ENCODE measurements around the gene MARS1. TPM values are rescaled to one million over a fixed set of nuclear protein-coding genes. Genes with fewer than 3 reads are reported as not detected.

The MARS1 gene
- total RNA-seq, 4 donors from 2014 or later, result 55.2 to 173 (median 97.8) TPM

DNA sequence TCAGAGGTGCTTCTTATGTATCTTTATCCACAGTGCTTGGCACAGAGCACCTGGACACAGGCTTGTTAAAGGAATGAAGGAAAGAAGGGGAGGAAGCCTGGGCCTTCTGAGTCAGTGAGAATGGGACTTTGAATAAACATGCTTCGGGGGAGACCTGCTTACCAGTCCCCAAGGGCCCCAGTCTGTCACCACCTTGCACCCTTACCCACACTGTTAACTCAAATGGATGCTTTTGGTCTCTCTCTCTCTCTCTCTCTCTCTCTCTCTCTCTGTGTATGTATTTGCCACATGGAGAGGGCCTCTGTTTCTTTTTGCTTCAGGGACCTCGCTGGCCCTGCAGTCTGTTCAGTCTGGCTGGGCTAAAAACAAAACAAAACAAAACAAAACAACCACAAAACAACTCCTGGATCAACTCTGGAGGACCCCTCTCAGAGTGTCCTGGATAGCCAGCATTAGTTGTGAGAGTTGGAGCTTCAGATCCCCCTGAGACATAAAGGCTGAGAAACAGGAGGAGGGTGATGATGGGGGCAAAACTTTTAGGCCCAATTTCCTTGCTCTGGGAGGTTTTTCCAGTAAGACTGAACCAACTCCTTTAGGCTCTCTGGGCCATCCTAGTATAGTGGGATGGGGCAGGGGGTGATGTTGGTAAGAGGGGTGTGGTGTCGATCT lies 63.9 kb downstream of the MARS1 start:
- no peaks in the 10 kb centered on the region for H3K9me3 ChIP-seq
- peaks cover 4 to 9% of the 10 kb centered on the region in 2 donors for H3K4me1 ChIP-seq
- H3K27me3 ChIP-seq, result no peaks in the 10 kb centered on the region
- no peak overlapping the region for H3K4me3 ChIP-seq (replicated peaks in 1 of 3)
- H3K36me3 ChIP-seq, result no peaks in the 10 kb centered on the region
- TF ChIP-seq, protein P1, sequence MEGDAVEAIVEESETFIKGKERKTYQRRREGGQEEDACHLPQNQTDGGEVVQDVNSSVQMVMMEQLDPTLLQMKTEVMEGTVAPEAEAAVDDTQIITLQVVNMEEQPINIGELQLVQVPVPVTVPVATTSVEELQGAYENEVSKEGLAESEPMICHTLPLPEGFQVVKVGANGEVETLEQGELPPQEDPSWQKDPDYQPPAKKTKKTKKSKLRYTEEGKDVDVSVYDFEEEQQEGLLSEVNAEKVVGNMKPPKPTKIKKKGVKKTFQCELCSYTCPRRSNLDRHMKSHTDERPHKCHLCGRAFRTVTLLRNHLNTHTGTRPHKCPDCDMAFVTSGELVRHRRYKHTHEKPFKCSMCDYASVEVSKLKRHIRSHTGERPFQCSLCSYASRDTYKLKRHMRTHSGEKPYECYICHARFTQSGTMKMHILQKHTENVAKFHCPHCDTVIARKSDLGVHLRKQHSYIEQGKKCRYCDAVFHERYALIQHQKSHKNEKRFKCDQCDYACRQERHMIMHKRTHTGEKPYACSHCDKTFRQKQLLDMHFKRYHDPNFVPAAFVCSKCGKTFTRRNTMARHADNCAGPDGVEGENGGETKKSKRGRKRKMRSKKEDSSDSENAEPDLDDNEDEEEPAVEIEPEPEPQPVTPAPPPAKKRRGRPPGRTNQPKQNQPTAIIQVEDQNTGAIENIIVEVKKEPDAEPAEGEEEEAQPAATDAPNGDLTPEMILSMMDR (IDR thresholded peaks at IDR 0.05), result no peak
- TF ChIP-seq POLR2A (IDR thresholded peaks at IDR 0.05), result no peak
- WGBS, 2 donors, result 52 to 62% methylated on average over 3 of the region's 3 CpGs
- intact Hi-C loops (cut with DNase I), result no loop called here
- no peak for DNase-seq
- no peak overlapping the region for H3K27ac ChIP-seq

DNA sequence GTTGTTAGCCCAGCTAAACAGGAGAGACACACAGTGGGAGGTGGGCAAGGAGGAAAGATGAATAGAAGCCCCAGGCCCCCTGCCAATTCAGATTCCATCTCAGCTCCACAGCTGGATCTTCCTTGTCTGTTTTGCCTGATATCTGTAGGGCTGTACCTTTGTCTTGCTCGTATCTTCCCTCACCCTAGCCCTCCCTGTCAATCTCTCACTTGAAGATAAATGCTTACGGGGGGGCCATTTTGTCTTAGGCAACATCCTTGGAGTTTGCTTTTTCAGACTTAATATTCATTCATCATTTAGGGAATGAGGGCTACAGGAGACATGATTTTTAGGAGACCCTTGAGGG lies 64.4 kb downstream of the MARS1 start:
- Histone ChIP-seq H3K27ac (no peak overlapping the region), H3K4me3 (replicated peaks in 1 of 3) (no peak overlapping the region), H3K4me1 (peaks cover 4 to 9% of the 10 kb centered on the region in 2 donors), H3K9me3 (no peaks in the 10 kb centered on the region), H3K36me3 (no peaks in the 10 kb centered on the region), H3K27me3 (no peaks in the 10 kb centered on the region)
- DNase-seq, result no peak
- WGBS, 2 donors, result 87 to 91% methylated on average over 2 of the region's 2 CpGs
- intact Hi-C loops (cut with DNase I), result no loop called here
- TF ChIP-seq, protein P1 (IDR thresholded peaks at IDR 0.05), result no peak
- TF ChIP-seq POLR2A (IDR thresholded peaks at IDR 0.05), result no peak

DNA sequence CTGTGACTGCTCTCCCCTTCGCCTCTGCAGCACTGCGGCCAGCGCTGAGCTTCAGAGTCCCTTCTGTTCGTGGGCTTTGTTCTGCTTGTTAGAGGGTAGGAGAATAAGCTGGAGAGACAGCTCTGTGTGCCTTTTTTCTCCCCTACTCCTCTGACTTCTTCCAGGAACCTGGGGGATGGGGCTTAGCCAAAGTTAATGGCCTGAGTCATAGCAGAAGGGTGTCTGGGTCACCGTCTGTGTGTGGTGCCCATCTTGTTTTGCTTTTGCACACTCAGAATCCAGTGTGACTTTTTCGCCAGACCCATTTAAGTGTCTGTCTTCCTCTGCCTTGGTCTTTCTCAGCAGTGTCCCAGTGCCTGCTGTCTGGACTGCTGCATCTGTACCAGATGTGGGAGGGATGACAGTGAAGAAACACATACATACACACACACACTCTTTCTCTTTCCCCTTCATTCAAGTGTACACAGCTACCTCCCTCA lies 65.0 kb downstream of the MARS1 start:
- Histone ChIP-seq H3K27ac (no peak overlapping the region), H3K27me3 (no peaks in the 10 kb centered on the region), H3K4me1 (peaks cover 4 to 9% of the 10 kb centered on the region in 2 donors), H3K4me3 (replicated peaks in 1 of 3) (no peak overlapping the region), H3K36me3 (no peaks in the 10 kb centered on the region), H3K9me3 (no peaks in the 10 kb centered on the region)
- 61 to 70% methylated on average over 6 of the region's 6 CpGs for WGBS, 2 donors
- intact Hi-C loops (cut with DNase I), result no loop called here
- DNase-seq, result no peak
- no peak for TF ChIP-seq POLR2A (IDR thresholded peaks at IDR 0.05)
- TF ChIP-seq, protein P1 (IDR thresholded peaks at IDR 0.05), result no peak

DNA sequence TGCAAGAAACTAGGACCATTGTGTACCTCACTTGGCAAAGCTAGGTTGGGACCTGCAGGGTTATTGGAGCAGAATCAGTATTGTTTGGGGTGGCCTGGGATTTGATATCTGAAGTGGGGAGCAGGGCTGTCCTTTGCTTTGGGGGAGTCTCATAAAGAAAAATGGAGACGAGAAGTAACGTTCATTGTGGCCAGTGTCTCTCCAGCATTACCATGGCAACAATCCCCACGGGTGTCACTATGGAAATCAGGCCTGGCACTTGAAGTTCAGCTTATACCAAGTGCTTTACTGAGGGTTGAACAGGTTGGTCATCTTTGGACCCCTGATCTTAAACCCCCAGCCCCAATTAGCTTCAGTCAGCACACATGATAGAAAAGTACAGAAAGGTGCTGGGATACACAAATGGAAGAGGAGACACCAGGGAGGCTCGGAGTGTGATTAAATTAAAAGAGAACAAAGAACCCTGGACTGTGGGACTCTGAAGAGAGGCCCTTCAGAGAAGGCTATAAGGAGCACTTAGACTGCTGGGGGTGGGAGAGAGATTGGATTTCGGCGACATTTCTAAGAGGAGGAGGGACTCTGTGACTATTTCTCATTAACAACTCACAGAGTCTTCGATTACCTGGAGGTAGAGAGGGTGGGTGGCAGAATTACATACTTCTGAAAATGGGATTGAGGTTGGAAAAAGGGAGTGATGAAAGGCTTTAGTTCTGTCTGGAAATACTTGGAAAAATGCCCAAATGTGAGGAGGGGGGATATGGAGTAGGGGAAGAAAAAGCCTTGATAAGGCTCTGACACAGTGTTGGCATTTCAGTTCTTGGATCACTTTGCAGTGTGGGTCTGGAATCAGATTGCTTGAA lies 65.7 kb downstream of the MARS1 start:
- DNase-seq, result no peak
- intact Hi-C loops (cut with DNase I), result no loop called here
- no peak overlapping the region for H3K27ac ChIP-seq
- no peaks in the 10 kb centered on the region for H3K9me3 ChIP-seq
- H3K36me3 ChIP-seq, result no peaks in the 10 kb centered on the region
- H3K27me3 ChIP-seq, result no peaks in the 10 kb centered on the region
- 40 to 41% methylated on average over 7 of the region's 7 CpGs for WGBS, 2 donors
- no peak for TF ChIP-seq POLR2A (IDR thresholded peaks at IDR 0.05)
- TF ChIP-seq, protein P1 (IDR thresholded peaks at IDR 0.05), result no peak
- H3K4me1 ChIP-seq, result peaks cover 4 to 9% of the 10 kb centered on the region in 2 donors
- H3K4me3 ChIP-seq (replicated peaks in 1 of 3), result no peak overlapping the region

DNA sequence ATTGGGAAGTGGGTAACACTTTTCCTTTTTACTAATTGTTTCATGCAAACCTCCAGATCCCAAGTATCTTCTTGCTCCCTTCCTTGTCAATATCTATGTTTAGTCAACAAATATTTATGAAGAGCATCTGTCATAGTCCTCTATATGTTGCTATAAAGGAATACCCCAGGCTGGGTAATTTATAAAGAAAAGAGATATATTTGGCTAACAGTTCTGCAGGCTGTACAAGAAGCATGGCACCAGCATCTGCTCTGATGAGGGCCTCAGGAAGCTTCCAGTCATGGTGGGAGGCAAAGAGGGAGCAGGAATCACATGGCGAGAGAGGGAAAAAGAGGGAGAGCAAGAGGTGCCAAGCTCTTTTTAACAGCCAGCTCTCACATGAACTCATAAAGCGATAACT lies 66.6 kb downstream of the MARS1 start:
- TF ChIP-seq POLR2A (IDR thresholded peaks at IDR 0.05), result no peak
- TF ChIP-seq, protein P1 (IDR thresholded peaks at IDR 0.05), result no peak
- Histone ChIP-seq H3K27ac (no peak overlapping the region), H3K4me1 (peaks cover 4 to 8% of the 10 kb centered on the region in 2 donors), H3K9me3 (no peaks in the 10 kb centered on the region), H3K4me3 (replicated peaks in 1 of 3) (no peak overlapping the region), H3K27me3 (no peaks in the 10 kb centered on the region), H3K36me3 (no peaks in the 10 kb centered on the region)
- intact Hi-C loops (cut with DNase I), result no loop called here
- no peak for DNase-seq
- 94 to 100% methylated on average over 2 of the region's 2 CpGs for WGBS, 2 donors
